ENCODE measurements around the gene SORBS2. TPM values are rescaled to one million over a fixed set of nuclear protein-coding genes. Genes with fewer than 3 reads are reported as not detected.

SORBS2 gene
- total RNA-seq, 4 donors from 2014 or later: 33.4 to 286 (median 47.6) TPM

DNA sequence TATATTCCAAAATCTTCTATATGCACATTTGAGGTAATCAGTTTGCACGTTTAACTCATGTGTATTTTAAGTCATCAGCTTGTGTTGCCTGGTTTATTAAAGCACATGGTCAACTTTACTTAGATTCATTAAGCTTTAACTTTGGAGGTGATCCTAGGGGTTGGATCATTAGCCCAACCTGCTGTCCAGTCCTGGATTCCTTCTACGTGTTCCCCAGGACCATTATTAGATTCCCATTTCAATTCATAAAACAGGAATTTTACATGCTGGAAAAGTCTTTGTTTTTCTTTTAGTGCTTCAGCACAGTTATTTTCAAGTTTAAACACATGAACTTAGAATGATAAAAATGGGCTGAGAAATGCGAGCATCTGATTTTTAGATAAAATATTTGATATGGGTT, 132.5 kb downstream of the SORBS2 start:
- no peak for TF ChIP-seq POLR2A (IDR thresholded peaks at IDR 0.05)
- TF ChIP-seq, protein P1, sequence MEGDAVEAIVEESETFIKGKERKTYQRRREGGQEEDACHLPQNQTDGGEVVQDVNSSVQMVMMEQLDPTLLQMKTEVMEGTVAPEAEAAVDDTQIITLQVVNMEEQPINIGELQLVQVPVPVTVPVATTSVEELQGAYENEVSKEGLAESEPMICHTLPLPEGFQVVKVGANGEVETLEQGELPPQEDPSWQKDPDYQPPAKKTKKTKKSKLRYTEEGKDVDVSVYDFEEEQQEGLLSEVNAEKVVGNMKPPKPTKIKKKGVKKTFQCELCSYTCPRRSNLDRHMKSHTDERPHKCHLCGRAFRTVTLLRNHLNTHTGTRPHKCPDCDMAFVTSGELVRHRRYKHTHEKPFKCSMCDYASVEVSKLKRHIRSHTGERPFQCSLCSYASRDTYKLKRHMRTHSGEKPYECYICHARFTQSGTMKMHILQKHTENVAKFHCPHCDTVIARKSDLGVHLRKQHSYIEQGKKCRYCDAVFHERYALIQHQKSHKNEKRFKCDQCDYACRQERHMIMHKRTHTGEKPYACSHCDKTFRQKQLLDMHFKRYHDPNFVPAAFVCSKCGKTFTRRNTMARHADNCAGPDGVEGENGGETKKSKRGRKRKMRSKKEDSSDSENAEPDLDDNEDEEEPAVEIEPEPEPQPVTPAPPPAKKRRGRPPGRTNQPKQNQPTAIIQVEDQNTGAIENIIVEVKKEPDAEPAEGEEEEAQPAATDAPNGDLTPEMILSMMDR (IDR thresholded peaks at IDR 0.05): no peak
- no peak overlapping the region for H3K4me3 ChIP-seq
- DNase-seq: no peak
- H3K27ac ChIP-seq: no peak overlapping the region
- H3K27me3 ChIP-seq: no peaks in the 10 kb centered on the region
- WGBS, 2 donors: 76 to 82% methylated on average over 3 of the region's 3 CpGs
- intact Hi-C loops (cut with DNase I): no loop called here
- H3K9me3 ChIP-seq: no peaks in the 10 kb centered on the region
- no peaks in the 10 kb centered on the region for H3K4me1 ChIP-seq
- peaks cover 0 to 4% (median 0%) of the 10 kb centered on the region in 3 donors for H3K36me3 ChIP-seq

DNA sequence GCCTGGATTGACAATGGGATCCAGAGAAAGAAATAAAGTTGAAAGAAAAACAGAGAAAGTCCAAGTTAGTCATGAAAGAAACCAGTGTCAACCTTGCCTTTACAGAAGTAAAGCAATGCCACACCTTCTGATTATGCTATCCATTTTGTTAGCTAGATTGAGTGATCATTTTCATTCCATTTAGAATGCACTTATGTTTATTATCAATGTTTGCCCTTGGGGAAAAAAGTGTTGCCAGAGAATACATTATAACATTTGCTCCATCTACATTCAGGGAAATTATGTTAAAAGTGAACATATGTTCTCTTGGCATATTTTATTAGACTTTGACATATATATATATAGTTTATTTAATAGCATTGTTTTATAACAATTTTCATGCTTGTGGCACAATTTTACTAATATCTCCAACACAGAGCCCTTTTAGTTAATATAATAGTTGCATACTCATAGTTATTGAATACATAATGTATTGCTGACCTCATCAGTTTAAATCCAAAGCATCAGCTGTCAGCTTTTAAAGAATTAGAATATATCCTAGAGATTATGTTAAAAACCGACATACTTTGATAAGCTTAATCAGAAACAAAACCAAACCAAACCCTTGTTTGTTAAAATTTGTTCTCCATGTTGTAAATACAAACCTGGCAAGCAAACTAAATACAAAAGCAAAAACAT, 134.2 kb downstream of the SORBS2 start:
- no peak overlapping the region for H3K4me3 ChIP-seq
- peaks cover 0 to 4% (median 0%) of the 10 kb centered on the region in 3 donors for H3K36me3 ChIP-seq
- no peaks in the 10 kb centered on the region for H3K9me3 ChIP-seq
- H3K27me3 ChIP-seq: no peaks in the 10 kb centered on the region
- intact Hi-C loops (cut with DNase I): no loop called here
- TF ChIP-seq, protein P1 (IDR thresholded peaks at IDR 0.05): no peak
- no peak for TF ChIP-seq POLR2A (IDR thresholded peaks at IDR 0.05)
- no peak overlapping the region for H3K27ac ChIP-seq
- peaks cover 0 to under 1% (median 0%) of the 10 kb centered on the region in 3 donors for H3K4me1 ChIP-seq
- DNase-seq: no peak
- 68 to 84% methylated on average over 1 of the region's 1 CpG for WGBS, 2 donors

DNA sequence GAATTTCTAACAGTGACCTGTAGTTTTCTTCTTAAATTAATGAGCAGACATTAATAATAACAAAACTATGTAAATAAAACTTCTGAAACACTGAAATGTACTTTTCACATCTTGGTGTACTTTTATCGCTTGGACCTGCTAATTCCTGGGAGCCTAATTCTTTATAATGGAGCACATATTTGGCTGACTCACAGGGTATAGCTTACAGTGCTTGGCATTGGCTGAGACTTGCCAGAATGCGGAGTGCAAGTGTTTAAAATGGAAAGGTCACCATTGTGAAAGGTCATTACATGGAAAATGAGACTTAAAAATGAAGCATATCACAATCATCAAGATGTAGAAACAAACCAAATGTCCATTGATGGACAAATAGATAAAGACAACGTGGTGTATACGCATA, 139.4 kb downstream of the SORBS2 start:
- H3K4me3 ChIP-seq: no peak overlapping the region
- H3K36me3 ChIP-seq: peaks cover 0 to 4% (median 0%) of the 10 kb centered on the region in 3 donors
- H3K9me3 ChIP-seq: no peaks in the 10 kb centered on the region
- DNase-seq: no peak
- H3K4me1 ChIP-seq: peaks cover 0 to 3% (median 0%) of the 10 kb centered on the region in 3 donors
- intact Hi-C loops (cut with DNase I): no loop called here
- no peaks in the 10 kb centered on the region for H3K27me3 ChIP-seq
- H3K27ac ChIP-seq: no peak overlapping the region
- no peak for TF ChIP-seq POLR2A (IDR thresholded peaks at IDR 0.05)
- TF ChIP-seq, protein P1 (IDR thresholded peaks at IDR 0.05): no peak
- WGBS, 2 donors: 55 to 59% methylated on average over 4 of the region's 4 CpGs

DNA sequence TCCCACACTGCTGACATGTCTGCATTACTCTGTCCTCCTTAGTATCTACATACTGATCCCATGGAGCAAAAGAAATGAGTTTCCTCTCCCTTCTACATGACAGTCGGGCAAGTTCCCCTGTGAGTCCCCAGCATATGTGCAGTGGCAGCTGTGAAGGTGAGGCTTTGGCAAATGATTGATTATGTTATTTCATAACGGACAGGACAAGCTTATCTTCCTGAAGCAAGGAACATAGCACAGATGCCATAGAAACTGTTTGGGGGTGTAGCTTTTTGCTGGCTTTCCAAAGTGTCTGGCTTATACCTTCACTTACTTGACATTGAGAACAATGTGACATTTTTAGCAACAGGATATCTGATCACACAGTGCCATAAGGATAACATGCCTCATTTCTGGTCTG, 139.8 kb downstream of the SORBS2 start:
- no peak for DNase-seq
- Histone ChIP-seq H3K4me1 (peaks cover 0 to 3% (median 0%) of the 10 kb centered on the region in 3 donors), H3K27me3 (no peaks in the 10 kb centered on the region), H3K9me3 (no peaks in the 10 kb centered on the region), H3K36me3 (peaks cover 0 to 3% (median 0%) of the 10 kb centered on the region in 3 donors), H3K27ac (no peak overlapping the region), H3K4me3 (no peak overlapping the region)
- intact Hi-C loops (cut with DNase I): no loop called here
- TF ChIP-seq, protein P1 (IDR thresholded peaks at IDR 0.05): no peak
- no peak for TF ChIP-seq POLR2A (IDR thresholded peaks at IDR 0.05)
- WGBS, 2 donors: 43 to 70% methylated on average over 1 to 2 of the region's 2 CpGs

DNA sequence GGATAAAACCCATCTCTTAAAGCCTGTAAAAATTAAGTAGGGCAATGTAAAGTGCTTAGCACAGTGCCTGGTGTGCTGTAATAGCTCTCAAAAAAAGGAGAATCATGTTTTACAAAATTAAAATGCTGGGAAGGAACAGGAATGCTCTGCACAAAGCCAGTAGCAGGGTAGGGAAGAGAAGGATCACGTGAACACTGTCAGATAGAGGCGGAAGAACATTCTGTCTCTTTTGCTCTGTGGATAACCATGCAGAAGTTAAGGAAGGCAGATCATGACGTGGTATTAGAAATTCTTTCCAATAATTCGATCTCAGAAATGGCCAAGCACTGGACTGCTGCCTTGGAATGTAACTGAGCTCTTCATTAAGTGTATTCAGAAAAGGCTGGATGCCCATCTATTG, 140.5 kb downstream of the SORBS2 start:
- H3K27ac ChIP-seq: no peak overlapping the region
- no peak overlapping the region for H3K4me3 ChIP-seq
- intact Hi-C loops (cut with DNase I): no loop called here
- DNase-seq: no peak
- peaks cover 0 to 3% (median 0%) of the 10 kb centered on the region in 3 donors for H3K4me1 ChIP-seq
- WGBS, 2 donors: 70 to 79% methylated on average over 4 of the region's 4 CpGs
- no peaks in the 10 kb centered on the region for H3K27me3 ChIP-seq
- no peaks in the 10 kb centered on the region for H3K9me3 ChIP-seq
- TF ChIP-seq, protein P1 (IDR thresholded peaks at IDR 0.05): no peak
- no peak for TF ChIP-seq POLR2A (IDR thresholded peaks at IDR 0.05)
- no peaks in the 10 kb centered on the region for H3K36me3 ChIP-seq
